ENCODE results near the gene CDKL4.
A peak's percentile ranks its signal among the peaks of the same experiment; 100 is the strongest.
"Not testable (repeated sequence)": the region's sequence is repeated elsewhere in the genome, so short reads cannot be mapped to it uniquely, and the experiment has no call there.

Gene CDKL4

DNA sequence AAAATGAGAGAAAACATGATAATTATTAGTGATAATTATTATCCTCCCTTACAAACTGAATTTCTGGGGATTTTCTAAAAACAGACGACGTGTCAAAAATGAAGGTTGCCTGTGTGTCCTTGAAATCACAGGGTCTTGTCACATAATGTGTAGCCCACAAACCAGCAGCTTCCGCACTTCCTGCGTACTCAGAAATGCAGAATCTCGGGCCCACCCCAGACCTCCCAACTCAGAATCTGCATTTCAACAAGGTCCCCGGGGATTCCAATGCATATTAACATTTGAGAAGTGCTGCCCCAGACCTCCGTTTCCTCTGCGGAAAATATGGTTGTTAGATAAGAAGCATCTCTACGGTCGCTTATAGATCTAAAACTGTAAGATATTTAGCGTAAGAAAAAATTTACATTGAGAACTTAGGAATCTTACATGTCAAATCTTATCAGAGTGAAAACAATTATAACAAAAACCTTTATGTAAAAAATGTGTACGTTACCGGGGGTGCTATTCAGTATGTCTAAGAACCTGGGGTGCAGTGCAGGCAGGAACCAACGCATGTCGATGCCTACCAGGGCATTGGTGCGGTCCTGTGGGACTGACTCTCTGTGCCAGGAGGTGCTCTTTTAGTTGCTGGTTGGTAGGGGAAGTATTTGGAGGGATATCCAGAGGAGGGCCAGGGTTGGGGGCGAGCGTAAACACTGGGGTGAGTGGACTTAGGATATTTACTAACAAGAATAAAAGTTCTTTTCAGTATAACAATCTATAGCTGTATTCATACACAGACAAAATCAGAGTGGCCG, 15.2 kb downstream of the CDKL4 start:
- no peak for DNase-seq

DNA sequence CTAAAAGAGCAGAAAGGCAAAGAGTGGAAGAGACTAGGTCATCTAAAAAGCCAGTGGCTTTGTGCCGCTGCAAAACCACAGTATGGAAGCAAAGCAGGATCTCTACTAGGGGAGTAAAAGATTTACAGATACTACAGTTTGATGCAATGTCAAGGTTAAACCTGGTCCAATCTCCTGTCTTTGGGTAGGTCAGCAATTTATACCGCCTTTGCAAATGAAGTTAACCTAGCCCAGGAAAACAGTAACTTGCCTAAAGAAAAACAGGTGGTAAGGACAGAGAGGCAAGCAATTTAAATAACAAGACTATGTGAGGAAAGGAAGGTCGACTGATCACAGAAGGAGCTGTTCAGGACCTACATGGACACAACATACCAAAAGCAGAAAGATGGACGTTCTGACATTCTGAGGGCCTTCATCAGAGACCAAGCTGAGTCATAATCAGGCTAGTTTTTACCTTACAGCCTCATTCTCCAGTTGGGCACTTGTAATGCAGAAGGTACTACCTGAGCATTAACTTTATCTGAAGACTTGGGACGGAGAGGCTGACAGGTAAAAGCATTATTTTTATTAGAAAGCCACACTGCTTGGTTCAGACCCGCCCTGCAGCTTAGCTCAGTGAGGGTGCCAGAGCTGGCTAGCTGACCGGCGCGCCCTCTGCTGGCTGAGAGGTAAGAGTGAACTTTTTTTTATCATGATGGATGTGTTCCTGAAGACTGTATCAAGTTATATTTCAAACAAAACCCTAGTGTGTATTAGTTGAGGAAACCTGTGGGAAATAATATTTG, 15.9 kb downstream of the CDKL4 start:
- peak; percentile 83 for DNase-seq

DNA sequence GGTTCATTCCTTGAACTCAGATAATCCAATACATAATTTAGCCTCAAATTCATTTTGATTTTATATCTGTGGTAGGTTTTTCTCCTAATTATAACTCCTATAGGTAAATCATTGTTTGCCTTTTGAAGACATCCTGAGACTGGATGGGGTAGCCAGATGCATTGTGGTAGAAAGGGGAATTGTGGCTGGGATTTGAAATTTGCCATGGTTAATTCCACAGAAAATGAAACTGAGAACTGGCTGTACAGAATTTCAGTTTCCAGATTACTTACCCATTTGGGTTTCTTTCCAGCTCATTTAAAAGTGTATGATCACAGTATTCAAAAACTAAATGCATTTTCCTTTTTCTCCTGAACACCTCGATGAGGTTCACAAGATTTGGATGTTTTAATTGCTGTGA, 18.2 kb downstream of the CDKL4 start:
- DNase-seq: no peak

DNA sequence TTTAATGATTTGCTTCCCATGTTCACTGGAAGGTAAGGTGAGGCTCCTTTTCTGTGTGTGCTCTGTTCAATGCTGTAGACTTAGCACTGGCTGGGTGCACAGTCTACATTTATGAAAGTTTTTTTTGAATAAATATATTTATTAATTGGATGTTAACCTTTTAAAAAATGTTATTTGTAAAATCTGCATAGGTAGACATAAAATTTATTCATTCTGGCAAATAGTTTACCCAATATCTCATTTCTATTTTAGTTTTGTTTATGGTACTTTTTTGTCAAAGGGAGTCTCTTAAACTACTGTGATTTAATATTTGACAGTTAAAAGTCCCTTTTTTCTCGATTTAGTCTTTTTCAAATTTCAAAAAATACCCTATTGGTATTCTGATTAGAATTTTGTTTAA, 19.9 kb downstream of the CDKL4 start:
- no peak for DNase-seq

DNA sequence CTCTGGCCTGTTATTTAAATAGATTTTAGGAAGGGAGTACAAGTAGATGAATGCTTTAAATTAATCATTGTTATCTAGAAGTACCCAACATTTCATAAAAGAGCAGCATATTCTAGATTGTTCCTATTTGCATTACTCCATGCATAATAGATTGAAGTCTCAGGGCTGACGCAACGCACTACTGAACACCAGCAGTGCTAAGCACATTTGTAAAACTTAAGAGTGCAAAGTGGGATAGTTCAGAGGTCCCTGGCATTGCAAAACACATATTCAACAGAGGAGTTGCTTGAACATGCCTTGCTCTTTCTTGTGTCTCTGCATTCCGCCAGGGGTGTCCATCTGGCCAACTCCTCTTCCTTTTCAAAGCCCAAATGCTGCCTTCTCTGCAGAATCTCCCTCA, 22.3 kb downstream of the CDKL4 start:
- no peak for DNase-seq

DNA sequence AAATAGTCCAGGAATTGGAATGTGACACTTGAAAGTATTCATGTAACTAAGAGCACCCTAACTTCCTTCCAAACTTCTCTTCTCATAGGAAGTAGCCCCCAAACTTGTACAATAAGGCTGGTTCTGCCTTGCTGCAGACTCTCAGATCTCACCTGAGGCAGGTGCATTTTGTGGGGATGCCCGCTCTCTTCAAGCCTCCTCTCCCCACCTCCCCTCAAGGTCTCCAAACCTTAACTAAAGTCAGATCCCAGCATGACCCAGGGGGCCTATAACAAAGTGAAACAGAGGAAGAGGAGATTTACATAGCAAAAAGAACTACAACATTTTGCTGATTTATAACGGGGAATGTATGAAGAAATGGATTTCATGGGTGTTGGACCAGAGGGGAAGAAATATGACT, 23.6 kb downstream of the CDKL4 start:
- DNase-seq: no peak

DNA sequence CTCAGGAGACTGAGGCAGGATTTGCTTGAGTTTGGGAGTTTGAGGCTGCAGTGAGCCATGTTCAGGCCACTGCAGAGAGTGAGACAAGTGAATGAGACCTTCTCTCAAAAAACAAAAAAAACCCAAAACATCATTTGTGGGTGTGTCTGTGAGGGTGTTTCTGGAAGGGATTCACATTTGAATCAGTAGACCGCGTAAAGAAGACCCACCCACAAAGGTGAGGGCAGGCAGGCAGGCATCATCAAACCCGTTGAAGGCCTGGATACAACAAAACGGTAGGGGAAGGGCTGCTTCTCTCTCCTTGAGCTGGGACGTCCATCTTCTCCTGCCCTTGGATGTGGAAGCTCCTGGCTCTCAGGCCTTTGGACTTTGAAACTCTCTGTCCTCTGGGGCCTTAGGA, 25.4 kb downstream of the CDKL4 start:
- DNase-seq: no peak

DNA sequence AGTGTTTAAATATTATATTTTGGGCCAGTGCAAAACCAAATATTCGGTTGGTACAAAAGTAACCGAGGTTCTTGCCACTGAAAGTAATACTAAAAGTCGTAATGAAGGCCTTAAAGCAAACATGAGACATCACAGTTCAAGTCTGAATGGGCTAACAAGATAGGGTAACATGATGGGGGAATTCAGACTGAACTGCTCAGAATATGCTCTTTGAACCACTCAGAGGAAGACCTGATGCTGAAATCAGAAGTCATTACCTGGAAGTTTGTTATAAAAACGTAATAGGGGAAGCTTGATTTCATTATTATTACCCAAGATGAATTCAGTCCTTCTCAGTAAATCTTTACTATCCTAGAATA, 26.6 kb downstream of the CDKL4 start:
- no peak for DNase-seq

DNA sequence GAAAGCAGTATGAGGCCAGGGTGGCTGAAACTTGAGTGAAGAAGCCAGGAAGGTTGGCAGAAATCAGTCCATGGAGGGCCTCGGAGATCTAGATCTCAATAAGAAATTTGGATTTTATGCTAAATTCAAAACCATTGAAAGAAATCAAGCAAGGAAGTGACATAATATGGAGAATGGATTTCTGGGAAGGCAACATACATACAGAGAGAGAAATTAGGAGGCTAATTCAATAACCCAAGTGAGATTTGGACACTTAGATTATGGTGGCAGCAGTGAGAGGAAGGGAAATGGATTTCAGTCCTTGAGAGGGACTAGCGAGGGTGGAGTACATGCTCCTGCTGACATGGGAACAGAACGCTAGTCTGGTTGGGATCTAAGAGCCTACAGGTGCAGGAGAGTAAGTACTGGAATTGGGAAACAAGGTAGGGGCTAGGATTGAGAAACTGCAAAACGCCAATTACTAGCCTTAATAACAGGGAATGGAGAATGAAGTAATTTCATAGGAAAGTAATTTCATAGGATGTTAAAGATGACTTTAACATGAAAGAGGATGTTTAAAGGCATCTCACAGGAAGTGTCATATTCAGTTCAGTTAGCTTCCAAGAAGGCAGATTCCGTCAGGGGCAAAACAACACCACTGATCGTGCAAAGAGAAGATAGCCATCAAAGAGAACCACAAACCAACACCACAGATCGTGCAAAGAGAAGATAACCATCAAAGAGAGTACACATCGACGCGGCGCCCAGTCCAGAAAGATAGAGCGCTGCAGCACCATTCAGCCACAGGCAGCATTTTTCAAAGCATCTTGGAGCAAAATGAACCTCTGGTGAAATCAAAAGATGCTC, 27.2 kb downstream of the CDKL4 start:
- DNase-seq: peak; percentile 61

DNA sequence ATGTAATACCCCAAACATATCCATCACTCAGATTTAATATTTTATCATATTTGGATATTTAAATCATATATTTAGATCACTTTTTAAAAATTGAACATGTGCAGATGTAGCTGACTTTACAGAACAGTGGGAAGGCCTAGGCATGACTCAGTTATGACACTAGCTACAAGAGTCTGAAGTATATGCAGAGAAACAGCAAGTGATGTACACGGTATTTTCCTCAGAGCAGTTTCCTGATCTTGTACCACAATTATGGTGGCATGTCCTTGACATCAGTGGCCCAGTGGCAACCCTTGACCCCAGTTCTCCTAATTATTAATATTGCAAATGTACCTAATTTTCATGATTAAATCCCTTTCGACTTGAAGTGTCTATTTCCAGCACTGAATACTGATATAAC, 28.2 kb downstream of the CDKL4 start:
- no peak for DNase-seq

DNA sequence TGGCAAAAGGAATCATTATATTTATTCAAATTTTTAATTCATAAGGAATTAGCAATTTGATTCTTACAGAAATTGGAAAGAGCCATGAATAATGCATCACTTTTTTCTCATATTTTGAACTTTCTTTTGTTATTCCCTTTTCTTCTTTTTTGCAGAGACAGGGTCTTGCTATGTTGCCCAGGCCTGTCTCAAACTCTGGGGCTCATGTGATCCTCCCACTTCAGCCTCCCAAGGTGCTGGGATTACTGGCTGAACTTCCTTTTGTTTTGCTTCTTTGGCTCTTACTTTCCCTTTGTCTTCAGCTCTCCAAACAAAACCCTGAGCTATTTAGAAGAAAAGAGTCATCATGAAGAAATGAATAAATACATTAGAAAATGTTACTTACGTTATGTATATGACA, 30.8 kb downstream of the CDKL4 start:
- no peak for DNase-seq

DNA sequence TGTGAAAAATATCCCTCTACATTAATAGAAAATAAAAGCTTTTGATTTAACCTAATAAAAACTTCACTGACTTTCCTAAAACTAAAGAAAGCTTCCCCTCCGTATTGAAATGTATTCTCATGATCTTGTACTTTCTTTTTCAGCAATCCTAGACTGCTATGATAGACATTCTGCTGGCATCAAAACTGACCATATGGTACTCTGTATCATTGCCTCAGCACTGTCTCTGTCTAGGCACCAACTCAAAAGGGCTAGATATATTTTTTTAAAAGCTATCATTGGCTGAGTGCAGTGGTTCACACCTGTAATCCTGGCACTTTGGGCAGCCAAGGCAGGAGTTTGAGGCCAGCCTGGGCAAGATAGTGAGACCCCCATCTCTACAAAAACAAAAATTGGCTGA, 32.9 kb downstream of the CDKL4 start:
- DNase-seq: no peak

DNA sequence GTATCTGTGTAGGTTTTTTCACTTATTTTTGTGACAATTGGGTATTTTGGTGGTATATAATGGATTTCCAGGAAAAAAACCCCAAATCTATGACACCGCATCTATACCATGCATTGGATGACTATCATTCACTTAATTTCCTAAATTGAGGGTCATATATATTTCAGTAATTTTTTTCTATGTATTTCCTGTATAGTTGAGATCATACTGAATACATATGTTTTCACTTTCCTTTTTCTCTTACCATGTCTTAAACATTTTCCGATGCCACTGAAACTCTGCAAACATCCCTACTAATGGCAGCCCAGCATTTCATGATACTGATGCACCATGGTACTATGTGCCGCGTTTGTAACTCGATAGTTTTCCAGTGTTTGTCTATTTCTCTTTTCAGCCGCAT, 40.4 kb downstream of the CDKL4 start:
- DNase-seq: no peak

DNA sequence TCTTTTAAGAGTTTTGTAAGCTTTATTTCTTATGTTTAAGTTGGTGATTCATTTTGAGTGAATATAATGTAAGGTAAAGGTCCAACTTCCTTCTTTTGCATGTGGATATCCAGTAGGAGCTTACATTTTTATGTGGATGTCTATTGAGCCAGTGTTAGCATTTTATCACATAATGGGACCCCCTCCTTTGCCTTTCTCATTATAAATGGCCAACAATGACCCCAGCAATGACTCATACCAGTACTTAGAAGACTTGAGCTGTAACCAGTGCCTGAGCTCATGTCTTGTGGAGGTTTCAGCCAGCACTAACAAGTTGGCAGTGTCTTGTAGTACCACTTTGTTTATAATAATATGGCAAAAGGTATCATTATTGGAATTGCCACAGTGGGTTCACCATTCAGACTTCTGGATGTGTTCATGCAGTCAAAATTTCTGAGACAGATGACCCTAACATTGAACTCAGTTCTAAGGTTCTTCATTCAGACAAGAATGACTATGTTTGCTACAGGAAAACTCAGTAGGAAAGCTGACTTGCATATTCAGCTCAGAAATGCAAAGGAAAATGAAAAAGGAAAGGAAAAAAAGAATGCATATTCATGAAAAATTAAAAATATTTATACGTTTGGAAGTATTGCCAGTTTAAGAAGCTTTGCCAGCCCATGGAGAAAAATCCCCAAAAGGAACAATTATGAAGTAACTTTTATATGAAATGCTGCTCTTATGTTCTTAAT, 41.0 kb downstream of the CDKL4 start:
- no peak for DNase-seq

DNA sequence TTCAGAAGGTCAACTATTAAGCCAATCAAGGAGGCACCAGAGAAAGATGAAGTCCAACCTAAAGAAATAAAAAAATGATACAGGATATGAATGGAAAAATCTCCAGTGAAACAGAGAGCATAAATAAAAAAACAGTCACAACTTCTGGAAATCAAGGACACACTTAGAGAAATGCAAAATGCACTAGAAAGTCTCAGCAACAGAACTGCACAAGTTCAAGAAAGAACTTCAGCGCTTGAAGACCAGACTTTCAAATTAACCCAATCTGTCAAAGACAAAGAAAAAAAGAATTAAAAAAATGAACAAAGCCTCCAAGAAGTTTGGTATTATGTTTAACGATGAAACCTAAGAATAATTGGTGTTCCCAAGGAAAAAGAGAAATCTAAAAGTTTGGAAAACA, 46.8 kb downstream of the CDKL4 start:
- DNase-seq: not testable (repeated sequence)

DNA sequence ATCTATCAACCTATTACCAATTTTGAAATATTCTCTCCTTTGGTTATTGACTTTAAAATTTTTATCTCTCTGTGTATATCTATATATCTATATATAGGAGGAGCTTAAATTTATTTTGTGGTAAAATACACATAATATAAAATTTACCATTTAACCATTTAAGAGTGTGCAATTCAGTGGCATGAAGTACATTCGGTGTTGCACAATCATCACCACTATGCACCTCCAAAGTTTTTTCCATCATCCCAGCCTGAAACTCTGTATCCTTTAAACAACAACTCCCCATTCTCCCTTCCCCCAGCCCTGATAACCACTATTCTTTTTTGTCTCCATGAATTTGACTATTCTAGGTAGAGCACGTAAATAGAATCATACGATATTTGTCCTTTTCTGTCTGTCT, 49.1 kb downstream of the CDKL4 start:
- no peak for DNase-seq

DNA sequence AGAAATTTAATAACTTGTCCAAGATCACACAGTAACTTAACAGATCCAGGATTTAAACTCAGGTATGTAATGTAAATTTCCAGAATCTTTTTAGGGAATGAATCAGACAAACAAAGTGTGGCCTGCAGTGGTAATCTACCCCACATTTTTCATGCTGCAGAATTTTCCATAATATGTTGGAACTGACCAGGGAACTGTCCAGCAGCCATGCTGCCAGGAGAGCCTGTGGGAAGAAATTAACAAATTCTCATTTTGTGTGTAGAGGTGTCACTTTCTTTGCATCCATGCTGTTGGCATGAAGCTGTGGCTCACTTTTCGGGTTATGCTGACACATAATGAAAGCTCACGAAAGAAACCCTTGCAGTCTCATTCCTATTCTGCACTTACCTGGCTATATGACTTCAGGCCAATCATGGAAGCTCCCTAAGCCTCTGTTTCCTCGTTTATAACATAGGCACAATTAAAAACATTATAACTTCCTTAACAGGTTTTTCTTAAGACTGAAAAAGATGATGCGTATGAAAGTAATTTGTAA, 54.7 kb downstream of the CDKL4 start:
- DNase-seq: no peak

DNA sequence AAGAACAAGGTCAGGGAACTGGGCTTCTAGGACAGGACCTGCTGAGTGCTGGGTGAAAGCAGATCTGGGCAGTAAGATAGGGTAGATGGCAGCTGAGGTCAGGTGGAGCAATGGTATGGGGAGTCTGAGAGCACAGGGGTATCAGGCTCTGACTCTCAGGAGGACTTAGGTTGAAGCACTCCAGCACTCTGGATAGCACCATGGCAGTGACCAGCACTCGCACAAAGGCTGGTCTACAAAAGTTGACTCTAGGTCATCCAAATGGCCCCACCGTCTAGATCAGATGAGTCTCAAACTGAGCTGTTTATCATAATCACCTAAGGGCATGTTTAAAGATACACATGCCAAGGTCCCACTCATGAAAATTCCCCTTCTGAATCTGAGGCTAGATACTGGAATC, 60.1 kb downstream of the CDKL4 start:
- no peak for DNase-seq

DNA sequence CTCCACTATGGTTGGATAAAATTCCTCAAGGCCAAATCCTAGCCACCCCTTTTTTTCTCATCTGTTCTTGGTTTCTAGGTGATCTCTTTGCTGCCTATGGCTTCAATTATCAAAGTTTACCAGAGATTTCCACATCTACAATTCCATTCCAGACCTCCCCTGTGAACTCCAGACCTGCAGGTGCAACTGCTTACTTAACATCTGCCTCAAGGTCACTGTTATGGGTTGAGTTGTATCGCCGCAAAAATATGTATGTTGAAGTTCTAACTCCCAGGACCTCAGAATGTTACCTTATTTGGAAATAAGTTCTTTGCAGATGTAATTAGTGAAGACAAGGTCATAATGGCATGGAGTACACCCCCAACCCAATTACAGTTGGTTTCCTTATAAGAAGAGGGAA, 62.5 kb downstream of the CDKL4 start:
- no peak for DNase-seq

DNA sequence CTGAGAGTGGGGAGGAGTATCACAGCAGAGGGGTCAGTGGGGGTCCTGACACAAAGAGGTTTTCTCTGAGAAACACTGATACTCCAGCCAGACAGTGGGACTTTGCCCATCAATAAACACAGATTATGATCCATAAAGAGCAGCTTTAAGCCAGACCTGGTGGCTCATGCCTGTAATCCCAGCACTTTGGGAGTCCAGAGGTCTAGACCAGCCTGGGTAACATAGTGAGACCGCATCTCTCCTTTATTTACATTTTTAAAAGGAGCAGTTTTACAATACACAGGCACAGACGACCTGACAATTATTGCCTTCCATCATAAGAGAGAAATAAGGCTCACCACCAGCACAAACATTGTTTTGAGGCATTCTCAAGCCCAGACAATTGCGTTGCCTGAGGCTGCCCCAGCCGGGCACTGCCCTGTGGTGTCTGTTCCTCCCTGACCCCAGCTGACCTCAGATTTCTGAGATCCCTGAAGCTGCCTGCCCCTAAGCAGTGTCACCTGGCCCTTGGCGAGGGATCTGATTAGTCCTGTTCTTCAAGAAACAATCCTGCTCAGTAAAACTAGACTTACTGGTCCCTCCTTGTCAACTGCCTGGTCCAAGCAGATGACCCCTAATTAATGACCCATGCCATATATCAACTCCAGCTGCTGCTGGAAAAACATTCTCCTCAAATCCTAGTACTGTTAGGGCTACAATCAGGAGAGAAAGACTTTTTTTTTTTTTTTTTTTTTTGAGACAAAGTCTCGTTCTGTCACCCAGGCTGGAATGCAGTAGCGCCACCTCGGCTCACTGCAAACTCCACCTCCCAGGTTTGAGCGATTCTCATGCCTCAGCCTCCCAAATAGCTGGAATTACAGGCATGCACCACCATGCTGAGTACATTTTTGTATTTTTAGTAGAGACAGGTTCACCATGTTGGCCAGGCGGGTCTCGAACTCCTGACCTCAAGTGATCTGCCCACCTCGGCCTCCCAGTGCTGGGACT, 63.5 kb downstream of the CDKL4 start:
- no peak for DNase-seq

DNA sequence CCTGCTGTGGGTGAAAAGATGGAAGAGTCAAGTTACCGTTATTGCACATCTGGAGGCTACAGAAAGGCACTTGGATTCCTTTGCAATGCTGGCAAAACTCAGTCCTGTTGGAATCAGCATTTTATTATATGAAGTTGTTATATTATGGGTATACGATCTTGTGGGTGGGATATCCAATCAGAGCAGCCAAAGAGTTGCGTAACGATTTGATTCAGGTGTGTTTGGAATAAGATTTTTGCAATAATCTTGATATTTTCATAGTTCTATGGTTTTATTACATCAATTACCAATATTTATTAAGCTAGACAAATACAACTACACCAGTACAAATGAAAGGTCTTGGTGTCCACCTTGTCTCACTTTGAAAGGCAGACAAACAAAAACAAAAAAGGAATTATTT, 65.0 kb downstream of the CDKL4 start:
- DNase-seq: no peak
